SK-N-MC (cell line): ENCODE data around the gene MR1.

Experiments
- DNase-seq: peaks from one replicate; pipeline ENCODE4 v3.0.0-alpha.2; 2011; ENCODE audit warnings: low read depth, low spot score
- H3K27ac ChIP-seq: fragments of 200-600 bp; sonication (generic); 2 replicates; pipeline ENCODE4 v1.5.1; 2016; ENCODE audit warnings: mixed run types
- H3K36me3 ChIP-seq: fragments of 200-600 bp; sonication (generic); 2 replicates; pipeline ENCODE4 v1.6.1; 2017; ENCODE audit warnings: antibody characterized with exemption, low read length, mixed read lengths; ENCODE audit not compliant: insufficient read depth
- H3K4me3 ChIP-seq: fragments of 200-600 bp; sonication (generic); 2 replicates; pipeline ENCODE4 v1.5.1; 2016
- H3K9ac ChIP-seq: fragments of 200-600 bp; sonication (generic); 2 replicates; pipeline ENCODE4 v1.8.0; 2017; ENCODE audit warnings: mixed run types, mixed read lengths; ENCODE audit not compliant: insufficient read length
- H3K9me3 ChIP-seq: fragments of 200-600 bp; sonication (generic); 2 replicates; pipeline ENCODE4 v1.6.1; 2017; ENCODE audit warnings: low read depth, mild to moderate bottlenecking, antibody characterized with exemption, low read length, moderate library complexity, mixed read lengths
- EZH2 ChIP-seq: fragments of 200-600 bp; sonication (generic); IDR thresholded peaks from one replicate; pipeline ENCODE4 v1.6.1; 2017; ENCODE audit warnings: antibody characterized with exemption
- FOXP2 ChIP-seq: optimal IDR thresholded peaks from 2 replicates; pipeline ENCODE3; 2011; ENCODE audit warnings: mild to moderate bottlenecking, moderate library complexity; ENCODE audit not compliant: insufficient read depth; ENCODE audit errors: extremely low read length, control extremely low read depth
- POLR2AphosphoS5 ChIP-seq: IDR thresholded peaks from 2 replicates; pipeline ENCODE4 v1.6.1; 2012; ENCODE audit warnings: mild to moderate bottlenecking, low read depth, low read length, borderline replicate concordance

MR1 gene

DNA sequence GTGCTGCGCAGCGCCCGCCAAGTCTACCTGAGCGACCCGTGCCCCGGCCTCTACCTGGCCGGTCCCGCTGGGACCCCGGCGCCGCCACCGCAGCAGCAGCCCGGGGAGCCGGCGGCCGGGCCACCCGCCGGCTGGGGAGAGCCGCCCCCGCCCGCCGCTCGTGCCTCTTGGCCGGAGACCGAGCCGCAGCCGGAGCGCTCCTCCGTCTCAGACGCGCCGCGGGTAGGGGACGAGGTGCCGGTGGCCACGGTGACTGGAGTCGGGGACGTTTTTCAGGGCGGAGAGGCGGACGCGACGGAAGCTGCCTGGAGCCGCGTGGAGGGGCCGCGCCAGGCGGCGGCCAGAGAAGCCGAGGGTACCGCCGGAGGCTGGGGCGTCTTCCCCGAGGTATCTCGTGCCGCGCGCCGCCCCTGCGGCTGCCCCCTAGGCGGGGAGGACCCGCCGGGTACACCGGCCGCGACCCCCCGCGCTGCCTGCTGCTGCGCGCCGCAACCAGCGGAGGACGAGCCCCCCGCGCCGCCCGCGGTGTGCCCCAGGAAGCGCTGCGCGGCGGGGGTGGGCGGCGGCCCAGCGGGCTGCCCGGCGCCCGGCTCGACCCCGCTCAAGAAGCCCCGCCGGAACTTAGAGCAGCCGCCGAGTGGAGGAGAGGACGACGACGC lies 55.4 kb downstream of the MR1 start:
- no peaks in the 10 kb centered on the region for H3K36me3 ChIP-seq
- no peaks in the 10 kb centered on the region for H3K9me3 ChIP-seq
- no peak for DNase-seq
- H3K9ac ChIP-seq, result peak overlapping the region; percentile 74
- TF ChIP-seq POLR2AphosphoS5 (no peak), EZH2 (no peak), FOXP2 (no peak)
- peak overlapping the region; percentile 96 for H3K4me3 ChIP-seq
- H3K27ac ChIP-seq, result no peak overlapping the region

DNA sequence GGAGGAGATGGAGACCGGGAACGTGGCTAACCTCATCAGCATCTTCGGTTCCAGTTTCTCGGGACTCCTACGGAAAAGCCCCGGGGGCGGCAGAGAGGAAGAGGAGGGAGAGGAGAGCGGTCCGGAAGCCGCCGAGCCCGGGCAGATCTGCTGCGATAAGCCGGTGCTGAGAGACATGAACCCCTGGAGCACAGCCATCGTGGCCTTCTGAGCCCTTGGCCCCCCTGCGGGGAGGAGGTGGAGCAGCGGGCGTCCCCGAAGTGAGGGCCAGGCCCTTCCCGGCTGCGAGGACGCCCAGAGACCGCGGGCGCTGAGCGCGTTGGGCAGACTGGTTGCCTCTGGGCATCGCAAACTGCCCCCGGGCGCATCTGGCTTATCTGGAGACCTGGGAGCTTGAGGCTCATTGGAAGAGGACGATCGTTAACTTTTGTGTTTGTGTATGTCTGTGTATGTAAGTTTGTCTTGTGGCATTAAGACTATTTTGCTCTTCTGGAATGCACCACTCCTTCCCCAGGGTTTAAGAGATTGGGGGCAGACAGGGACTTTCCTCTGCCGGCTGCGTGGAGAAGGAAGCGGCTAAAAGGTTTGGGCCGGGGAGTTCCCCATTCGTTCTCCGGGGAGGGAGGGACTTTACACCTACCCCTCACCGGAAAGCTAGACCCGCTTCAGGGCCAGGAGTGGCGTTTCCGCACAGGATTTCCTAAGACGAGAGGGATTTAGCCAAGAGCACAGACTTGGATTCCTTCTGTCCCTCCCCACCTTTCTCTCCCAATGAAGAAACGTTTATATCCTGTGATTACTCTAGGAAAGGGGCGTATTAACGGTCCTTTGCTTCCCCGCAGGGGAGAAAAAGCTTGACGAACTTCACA lies 56.1 kb downstream of the MR1 start:
- DNase-seq, result no peak
- H3K27ac ChIP-seq, result peak overlapping the region; percentile 5; the same call in 1 of the 2 replicates
- H3K36me3 ChIP-seq, result no peaks in the 10 kb centered on the region
- peak overlapping the region; percentile 74 for H3K9ac ChIP-seq
- peak overlapping the region; percentile 96 for H3K4me3 ChIP-seq
- H3K9me3 ChIP-seq, result no peaks in the 10 kb centered on the region
- TF ChIP-seq POLR2AphosphoS5 (no peak), FOXP2 (no peak), EZH2 (no peak)

DNA sequence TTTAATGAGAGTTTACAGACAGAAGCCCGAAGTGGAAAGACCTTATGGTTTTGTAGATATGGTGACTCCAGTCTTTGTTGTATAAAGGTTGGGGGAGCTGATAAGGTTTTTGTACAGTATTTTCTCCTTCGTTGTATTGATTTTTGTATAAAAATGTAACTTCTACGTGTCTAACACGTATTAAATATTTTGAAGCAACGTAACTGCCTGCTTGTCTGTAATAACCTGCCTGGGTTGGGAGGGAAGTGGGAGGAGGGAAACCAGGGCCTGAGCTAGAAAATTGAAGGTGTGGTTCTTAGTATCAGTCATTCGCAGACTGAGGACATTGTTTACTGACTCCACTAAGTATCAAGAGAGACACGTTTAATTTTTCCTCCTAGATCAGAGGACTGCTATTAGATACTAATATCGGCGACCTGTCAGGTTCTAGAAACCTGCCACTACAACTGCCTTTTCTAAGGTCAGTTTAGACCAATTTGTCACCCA lies 56.9 kb downstream of the MR1 start:
- Histone ChIP-seq H3K27ac (peak overlapping the region; percentile 5; the same call in 1 of the 2 replicates), H3K9me3 (no peaks in the 10 kb centered on the region)

DNA sequence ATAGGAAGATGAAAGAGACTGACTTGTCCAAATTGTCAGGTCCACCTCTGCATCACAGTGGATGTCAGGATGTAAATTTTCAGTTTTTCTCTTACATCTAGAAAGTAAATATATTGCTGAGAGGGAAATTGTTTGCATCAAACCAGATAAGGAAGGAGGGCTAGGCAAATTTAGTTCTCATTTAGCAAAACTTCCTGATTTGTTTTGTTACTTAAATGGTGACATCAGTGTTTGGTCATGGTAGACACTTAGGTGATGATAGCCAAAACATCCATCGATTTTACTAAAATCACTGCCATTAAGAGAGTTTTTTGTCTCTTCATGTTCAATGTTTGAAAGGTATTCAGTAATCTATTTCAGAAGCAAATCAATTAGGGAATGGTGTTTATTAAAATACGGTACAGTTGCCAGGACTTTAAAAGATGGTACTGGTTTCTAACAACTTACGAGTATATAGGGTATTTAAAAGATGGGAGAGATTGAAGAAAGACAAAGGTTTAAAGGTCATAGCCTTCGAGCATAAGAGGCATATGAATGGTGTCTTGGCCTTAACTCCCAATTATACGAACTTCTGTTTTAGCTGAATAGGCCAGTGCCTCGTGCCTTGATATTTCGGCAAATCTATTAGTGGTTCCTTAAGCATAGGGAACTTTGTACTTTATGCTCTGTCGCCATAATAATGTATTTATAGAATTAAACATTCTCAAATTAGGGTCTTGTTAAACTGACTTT lies 57.7 kb downstream of the MR1 start:
- Histone ChIP-seq H3K9ac (peak overlapping the region; percentile 74), H3K9me3 (no peaks in the 10 kb centered on the region), H3K27ac (no peak overlapping the region)

More for the DNA sequence above, 56.9 kb downstream of the MR1 start:
- Histone ChIP-seq H3K4me3 (peak overlapping the region; percentile 96), H3K36me3 (no peaks in the 10 kb centered on the region), H3K9ac (peak overlapping the region; percentile 74)
- no peak for DNase-seq
- TF ChIP-seq FOXP2 (no peak), POLR2AphosphoS5 (no peak), EZH2 (no peak)

DNA sequence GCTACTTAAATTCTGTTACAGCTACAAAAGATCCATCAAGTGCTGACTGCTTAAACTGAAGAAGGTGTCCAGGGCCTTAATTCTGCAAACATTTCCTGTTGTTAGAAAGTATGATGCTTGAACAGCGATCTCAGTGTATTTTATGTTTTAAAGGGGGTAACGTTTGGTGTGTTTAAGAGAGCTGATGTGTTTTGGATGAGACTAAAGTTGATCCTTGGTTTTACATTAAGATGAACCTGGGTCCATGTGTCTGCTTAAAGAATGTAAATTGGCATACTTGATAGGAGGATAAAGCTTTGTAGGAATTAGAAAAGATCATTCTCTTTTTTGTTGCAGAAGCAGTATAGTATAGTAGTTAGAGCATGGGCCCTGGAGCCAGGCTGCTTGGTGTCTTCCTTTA lies 58.3 kb downstream of the MR1 start:
- no peak overlapping the region for H3K27ac ChIP-seq
- no peak overlapping the region for H3K9ac ChIP-seq
- no peak for TF ChIP-seq EZH2
- TF ChIP-seq FOXP2, result no peak
- no peak for TF ChIP-seq POLR2AphosphoS5
- H3K4me3 ChIP-seq, result no peak overlapping the region
- no peak for DNase-seq
- no peaks in the 10 kb centered on the region for H3K36me3 ChIP-seq
- no peaks in the 10 kb centered on the region for H3K9me3 ChIP-seq

More for the DNA sequence above, 57.7 kb downstream of the MR1 start:
- no peak for DNase-seq
- Histone ChIP-seq H3K36me3 (no peaks in the 10 kb centered on the region), H3K4me3 (peak overlapping the region; percentile 96)
- no peak for TF ChIP-seq FOXP2
- no peak for TF ChIP-seq EZH2
- no peak for TF ChIP-seq POLR2AphosphoS5

DNA sequence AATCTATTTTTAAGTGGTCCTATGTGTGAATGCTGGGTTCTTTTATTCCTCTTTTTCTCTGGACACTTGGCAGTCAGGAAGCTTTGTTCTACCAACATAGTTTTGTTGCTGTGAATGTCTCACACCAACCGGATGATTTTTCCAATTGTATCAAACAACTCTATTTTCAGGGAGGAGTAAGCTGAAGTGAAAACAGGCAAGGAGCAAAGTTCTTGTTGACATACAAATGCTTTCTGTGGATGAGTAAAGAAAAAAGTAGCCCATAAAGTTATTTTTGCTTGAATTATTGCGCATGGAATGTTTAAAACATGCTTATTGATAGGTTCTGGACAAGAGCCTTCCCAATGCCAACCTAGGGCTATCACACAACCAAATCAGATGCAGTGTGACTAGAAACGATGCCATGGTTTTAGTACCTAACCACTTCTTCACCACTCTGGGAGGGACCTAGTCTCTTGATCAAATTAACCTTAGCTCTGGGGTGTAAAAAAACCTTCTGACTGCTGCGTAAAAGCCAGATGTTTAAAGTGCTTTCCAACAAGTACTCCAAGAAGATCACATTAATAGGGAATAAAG lies 59.2 kb downstream of the MR1 start:
- no peak overlapping the region for H3K9ac ChIP-seq
- H3K9me3 ChIP-seq, result no peaks in the 10 kb centered on the region
- no peak overlapping the region for H3K27ac ChIP-seq

DNA sequence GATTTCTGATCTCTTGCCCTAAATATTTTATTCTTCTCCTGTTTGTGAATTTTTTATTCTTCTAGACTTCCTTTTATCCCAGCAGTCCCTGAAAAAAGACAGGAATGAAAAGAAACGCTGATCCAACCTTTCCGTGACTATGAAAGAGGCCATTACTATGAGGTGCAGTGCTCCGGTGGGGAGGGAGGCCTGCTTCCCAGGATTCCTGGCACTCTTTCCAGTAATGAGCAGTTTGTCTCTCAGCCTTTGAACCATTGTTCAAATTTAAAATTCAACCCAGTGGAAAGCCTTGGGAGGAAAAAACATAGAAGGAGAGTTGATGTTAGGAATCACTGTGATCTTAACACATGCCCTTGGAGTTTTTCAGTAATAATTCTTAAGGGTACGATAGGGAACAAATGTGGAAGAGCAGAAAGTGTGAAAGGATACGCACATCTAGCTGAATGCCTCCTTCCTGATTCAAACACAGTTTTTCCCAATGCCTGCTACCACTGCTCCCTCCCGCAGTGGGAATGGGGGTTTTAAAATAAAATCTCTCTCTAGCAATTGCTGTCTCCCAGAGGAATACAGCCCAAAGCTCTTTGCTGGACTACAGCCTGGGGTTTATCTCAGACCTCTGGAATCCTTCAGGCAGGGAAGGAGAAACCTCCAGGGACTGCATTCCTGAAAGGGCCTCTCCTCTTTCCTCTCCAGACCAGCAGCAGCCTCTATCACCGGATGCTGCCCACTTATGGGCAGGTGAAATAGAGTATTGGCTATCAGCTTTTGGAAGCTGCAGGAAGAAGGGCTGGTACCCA lies 60.8 kb downstream of the MR1 start:
- H3K9ac ChIP-seq, result no peak overlapping the region
- no peak overlapping the region for H3K27ac ChIP-seq
- TF ChIP-seq POLR2AphosphoS5 (no peak), EZH2 (no peak), FOXP2 (no peak)

More for the DNA sequence above, 59.2 kb downstream of the MR1 start:
- no peak for DNase-seq
- Histone ChIP-seq H3K36me3 (no peaks in the 10 kb centered on the region), H3K4me3 (no peak overlapping the region)
- TF ChIP-seq EZH2 (no peak), POLR2AphosphoS5 (no peak), FOXP2 (no peak)

DNA sequence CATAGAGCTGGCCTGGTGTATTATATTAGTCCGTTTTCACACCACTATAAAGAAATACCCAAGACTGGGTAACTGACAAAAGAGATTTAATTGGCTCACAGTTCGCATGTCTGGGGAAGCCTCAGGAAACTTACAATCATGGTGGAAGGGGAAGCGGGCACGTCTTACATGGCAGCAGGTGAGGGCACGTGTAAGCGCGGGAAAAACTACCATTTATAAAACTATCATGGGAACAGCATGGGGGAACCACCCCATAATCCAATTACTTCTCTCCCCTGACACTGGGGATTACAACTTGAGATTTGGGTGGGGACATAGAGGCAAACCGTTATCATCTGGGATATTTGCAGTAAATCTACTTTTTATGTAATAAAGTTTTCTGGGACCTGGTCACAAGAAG lies 61.5 kb downstream of the MR1 start:
- H3K9me3 ChIP-seq, result no peaks in the 10 kb centered on the region
- no peak overlapping the region for H3K9ac ChIP-seq
- no peak for DNase-seq
- no peak overlapping the region for H3K27ac ChIP-seq
- no peak overlapping the region for H3K4me3 ChIP-seq
- H3K36me3 ChIP-seq, result no peaks in the 10 kb centered on the region
- no peak for TF ChIP-seq EZH2
- TF ChIP-seq POLR2AphosphoS5, result no peak
- TF ChIP-seq FOXP2, result no peak

More for the DNA sequence above, 60.8 kb downstream of the MR1 start:
- Histone ChIP-seq H3K4me3 (no peak overlapping the region), H3K9me3 (no peaks in the 10 kb centered on the region), H3K36me3 (no peaks in the 10 kb centered on the region)
- DNase-seq, result no peak
